Liver (tissue), 9 donors: Measurements from ENCODE around the gene DCUN1D1. TPM values are rescaled to one million over a fixed set of nuclear protein-coding genes. Genes with fewer than 3 reads are reported as not detected.

ENCODE experiments used
- DNase-seq: peaks from one replicate; pipeline ENCODE4 v3.0.0-alpha.2; 2017; ENCODE audit warnings: low spot score
- H3K27ac ChIP-seq, 2 donors: one replicate each; pipeline ENCODE4 v1.7.0; 2013; ENCODE audit warnings: inconsistent platforms in 2 of 2, low read length in 2 of 2, control low read depth in 1 of 2, low read depth in 1 of 2, mild to moderate bottlenecking in 1 of 2
- H3K27me3 ChIP-seq, 4 donors: one replicate each; pipeline versions ENCODE4 v1.6.1 to v1.7.0; 2013; ENCODE audit warnings: low read length in 3 of 4, inconsistent platforms in 1 of 4, mild to moderate bottlenecking in 1 of 4, moderate library complexity in 1 of 4; ENCODE audit not compliant: control insufficient read depth in 4 of 4, insufficient read depth in 4 of 4
- H3K36me3 ChIP-seq, 4 donors: one replicate each; pipeline versions ENCODE4 v1.6.1 to v1.7.0; 2013; ENCODE audit warnings: low read length in 3 of 4, mild to moderate bottlenecking in 3 of 4, low read depth in 1 of 4, moderate library complexity in 1 of 4; ENCODE audit not compliant: control insufficient read depth in 4 of 4, insufficient read depth in 3 of 4
- H3K4me1 ChIP-seq, 4 donors: one replicate each; pipeline versions ENCODE4 v1.6.1 to v1.7.0; 2013; ENCODE audit warnings: low read length in 3 of 4, mild to moderate bottlenecking in 3 of 4, moderate library complexity in 1 of 4; ENCODE audit not compliant: control insufficient read depth in 4 of 4, insufficient read depth in 4 of 4
- H3K4me3 ChIP-seq, 3 donors: one replicate each; pipeline versions ENCODE4 v1.6.1 to v1.7.0; 2013; ENCODE audit warnings: low read length in 3 of 3, control low read depth in 1 of 3, low read depth in 1 of 3, mild to moderate bottlenecking in 1 of 3
- H3K9ac ChIP-seq, 2 donors: one replicate each; pipeline ENCODE4 v1.7.0; 2013; ENCODE audit warnings: low read length in 2 of 2, mild to moderate bottlenecking in 2 of 2, moderate library complexity in 2 of 2, control low read depth in 1 of 2, low read depth in 1 of 2
- H3K9me3 ChIP-seq, 4 donors: one replicate each; pipeline versions ENCODE4 v1.6.1 to v1.7.0; 2013; ENCODE audit warnings: low read length in 3 of 4; ENCODE audit not compliant: control insufficient read depth in 4 of 4
- ATF3 ChIP-seq: IDR thresholded peaks from 2 replicates; pipeline ENCODE4 v1.6.1; 2016; ENCODE audit warnings: antibody characterized with exemption
- CTCF ChIP-seq: fragments of 150-350 bp; IDR thresholded peaks from 2 replicates; pipeline ENCODE4 v1.5.1; 2017; ENCODE audit warnings: improper control_type of control experiment, low read depth, low read length; ENCODE audit not compliant: missing input control
- FOXA1 ChIP-seq: IDR thresholded peaks from 2 replicates; pipeline ENCODE4 v1.6.1; 2016; ENCODE audit warnings: antibody characterized with exemption
- FOXA2 ChIP-seq: IDR thresholded peaks from 2 replicates; pipeline ENCODE4 v1.6.1; 2016; ENCODE audit warnings: antibody characterized with exemption
- GABPA ChIP-seq, 2 donors: IDR thresholded peaks in 1 of 2; conservative IDR thresholded peaks in 1 of 2; 2 replicates each; pipeline ENCODE4 v1.6.1; 2016; ENCODE audit warnings: antibody characterized with exemption in 2 of 2, mild to moderate bottlenecking in 1 of 2, moderate library complexity in 1 of 2
- HNF4A ChIP-seq, 2 donors: conservative IDR thresholded peaks; 2 replicates each; pipeline ENCODE4 v1.6.1; 2016; ENCODE audit warnings: antibody characterized with exemption in 2 of 2, mild to moderate bottlenecking in 2 of 2
- HNF4G ChIP-seq: IDR thresholded peaks from 2 replicates; pipeline ENCODE4 v1.6.1; 2016; ENCODE audit warnings: antibody characterized with exemption
- JUND ChIP-seq, 2 donors: IDR thresholded peaks; 2 replicates each; pipeline ENCODE4 v1.6.1; 2016; ENCODE audit warnings: antibody characterized with exemption in 2 of 2
- MAX ChIP-seq: IDR thresholded peaks from 2 replicates; pipeline ENCODE4 v1.6.1; 2016; ENCODE audit warnings: antibody characterized with exemption
- NR2F2 ChIP-seq: IDR thresholded peaks from 2 replicates; pipeline ENCODE4 v1.6.1; 2016; ENCODE audit warnings: antibody characterized with exemption
- RAD21 ChIP-seq, 2 donors: IDR thresholded peaks; 2 replicates each; pipeline ENCODE4 v1.6.1; 2016; ENCODE audit warnings: antibody characterized with exemption in 2 of 2, mild to moderate bottlenecking in 2 of 2
- REST ChIP-seq: IDR thresholded peaks from 2 replicates; pipeline ENCODE4 v1.6.1; 2016; ENCODE audit warnings: antibody characterized with exemption, mild to moderate bottlenecking
- RXRA ChIP-seq, 2 donors: IDR thresholded peaks; 2 replicates each; pipeline ENCODE4 v1.6.1; 2017 to 2018; ENCODE audit warnings: antibody characterized with exemption in 2 of 2, mild to moderate bottlenecking in 1 of 2
- SP1 ChIP-seq: IDR thresholded peaks from 2 replicates; pipeline ENCODE4 v1.6.1; 2018; ENCODE audit warnings: antibody characterized with exemption, mild to moderate bottlenecking
- TAF1 ChIP-seq: conservative IDR thresholded peaks from 2 replicates; pipeline ENCODE4 v1.6.1; 2016; ENCODE audit warnings: antibody characterized with exemption, mild to moderate bottlenecking
- YY1 ChIP-seq: IDR thresholded peaks from 2 replicates; pipeline ENCODE4 v1.6.1; 2016; ENCODE audit warnings: antibody characterized with exemption, mild to moderate bottlenecking
- ZBTB33 ChIP-seq: IDR thresholded peaks from 2 replicates; pipeline ENCODE4 v1.6.1; 2016; ENCODE audit warnings: antibody characterized with exemption
- WGBS: extraction: QIAGEN DNeasy Blood & Tissue Kit; methylation state at CpG from one replicate; pipeline ENCODE4 v1.1.7; 2013; 5-methylcytosine and 5-hydroxymethylcytosine counted together
- polyA plus RNA-seq, 2 donors: library from polyadenylated mRNA; stranded (reverse) in 1 of 2; unstranded in 1 of 2; fragments of 200-250 nt in 1 of 2; fragments of >200 nt in 1 of 2; fragmentation: Nextera tagmentation in 1 of 2; extraction: Ambion mirVana in 1 of 2; gene quantifications; one replicate each; pipeline versions ENCODE4 v1.2.1 to v1.2.3, GENCODE V29; 2013 to 2015
- total RNA-seq, 2 donors: library from RNA; depleted of rRNA; stranded (reverse); fragments of >200 nt; gene quantifications; one replicate each; pipeline ENCODE4 v1.2.3, GENCODE V29; 2014
- donor health status: healthy.
- donor health status: healthy.
- donor health status: healthy.
- donor health status: healthy.
- donor health status: healthy.

The DCUN1D1 gene
- total and polyA plus RNA-seq, 4 donors: 9.1 to 56.0 (median 23.5) TPM

- H3K27me3 ChIP-seq: no peaks in the 10 kb centered on the region
- H3K9me3 ChIP-seq: no peaks in the 10 kb centered on the region
- H3K4me1 ChIP-seq: no peaks in the 10 kb centered on the region
- 89% methylated on average over 1 of the region's 1 CpG for WGBS
- no peak for TF ChIP-seq YY1
- no peak for TF ChIP-seq HNF4A (conservative IDR thresholded peaks at IDR 0.05)
- no peak for TF ChIP-seq HNF4G
- TF ChIP-seq NR2F2: no peak
- no peak for TF ChIP-seq MAX
- TF ChIP-seq SP1: no peak
- TF ChIP-seq ATF3: no peak
- no peak for TF ChIP-seq FOXA2
- no peak for TF ChIP-seq FOXA1
- no peak for TF ChIP-seq TAF1
- TF ChIP-seq RAD21 (IDR thresholded peaks at IDR 0.05): no peak
- TF ChIP-seq JUND (IDR thresholded peaks at IDR 0.05): no peak
- TF ChIP-seq GABPA (IDR thresholded peaks at IDR 0.05 in 1 of 2, conservative IDR thresholded peaks at IDR 0.05 in 1 of 2): no peak
- TF ChIP-seq REST: no peak
- TF ChIP-seq RXRA (IDR thresholded peaks at IDR 0.05): no peak
- no peak overlapping the region for H3K27ac ChIP-seq
- H3K4me3 ChIP-seq: no peak overlapping the region
- no peak overlapping the region for H3K9ac ChIP-seq
- peaks cover 0 to 3% (median 0%) of the 10 kb centered on the region in 4 donors for H3K36me3 ChIP-seq
- no peak for DNase-seq
These were observed 43.4 kb downstream of the DCUN1D1 start for GRCh38 chr3:182936918-182937285.

GRCh38 chr3:182936239-182936917, 44.0 kb downstream of the DCUN1D1 start:
- peaks cover 0 to 3% (median 0%) of the 10 kb centered on the region in 4 donors for H3K36me3 ChIP-seq
- no peak overlapping the region for H3K9ac ChIP-seq
- DNase-seq: no peak
- TF ChIP-seq RXRA (IDR thresholded peaks at IDR 0.05): no peak
- no peak for TF ChIP-seq REST
- no peak for TF ChIP-seq SP1
- TF ChIP-seq NR2F2: no peak
- no peak for TF ChIP-seq GABPA (IDR thresholded peaks at IDR 0.05 in 1 of 2, conservative IDR thresholded peaks at IDR 0.05 in 1 of 2)
- TF ChIP-seq YY1: no peak
- TF ChIP-seq FOXA2: no peak
- TF ChIP-seq RAD21 (IDR thresholded peaks at IDR 0.05): no peak
- no peak for TF ChIP-seq HNF4A (conservative IDR thresholded peaks at IDR 0.05)
- TF ChIP-seq CTCF: no peak
- no peak for TF ChIP-seq FOXA1
- no peak for TF ChIP-seq TAF1
- no peak for TF ChIP-seq HNF4G
- TF ChIP-seq ZBTB33: no peak
- TF ChIP-seq ATF3: no peak
- TF ChIP-seq JUND (IDR thresholded peaks at IDR 0.05): no peak
- no peak for TF ChIP-seq MAX
- H3K27ac ChIP-seq: no peak overlapping the region
- no peaks in the 10 kb centered on the region for H3K4me1 ChIP-seq
- no peaks in the 10 kb centered on the region for H3K27me3 ChIP-seq
- no peak overlapping the region for H3K4me3 ChIP-seq
- H3K9me3 ChIP-seq: no peaks in the 10 kb centered on the region
- WGBS: 97% methylated on average over 4 of the region's 4 CpGs
